HG03280 (cell line): Measurements from ENCODE around the gene OR10A5.
"Not testable (repeated sequence)": the region's sequence is repeated elsewhere in the genome, so short reads cannot be mapped to it uniquely, and the experiment has no call there.

Experiments used
- ATAC-seq: cut with Tn5 transposase; IDR thresholded peaks from one replicate; pipeline ENCODE4 v1.9.1; 2021; ENCODE audit warnings: mild to moderate bottlenecking, moderate library complexity; ENCODE audit not compliant: unreplicated experiment

Gene OR10A5

GRCh38 chr11:6875761-6876160 is 30.3 kb downstream of the OR10A5 start:
- no peak for ATAC-seq

GRCh38 chr11:6876325-6876724 is 30.8 kb downstream of the OR10A5 start, which contains the start of gene OR10A4:
Gene OR10A4, plus strand, starts transcription at chr11:6876625. Its CDS starts 23 bp downstream, at chr11:6876648.
- ATAC-seq: no peak

- ATAC-seq: no peak
Measured at GRCh38 chr11:6876914-6877313, 31.4 kb downstream of the OR10A5 start.

GRCh38 chr11:6882751-6883150 is 37.3 kb downstream of the OR10A5 start:
- no peak for ATAC-seq

GRCh38 chr11:6887711-6888110 is 42.2 kb downstream of the OR10A5 start:
- ATAC-seq: not testable (repeated sequence)

- ATAC-seq: no peak
Measured at GRCh38 chr11:6888830-6889229, 43.3 kb downstream of the OR10A5 start.

- no peak for ATAC-seq
Measured at GRCh38 chr11:6889835-6890234, 44.4 kb downstream of the OR10A5 start.

GRCh38 chr11:6892400-6892799 is 46.9 kb downstream of the OR10A5 start, which contains the start of gene OR2D2:
Gene OR2D2, minus strand, starts transcription at chr11:6892500. Its CDS starts 0 bp downstream, at chr11:6892500.
- ATAC-seq: no peak

- no peak for ATAC-seq
Measured at GRCh38 chr11:6894097-6894496, 48.6 kb downstream of the OR10A5 start.

GRCh38 chr11:6895010-6895409 is 49.5 kb downstream of the OR10A5 start:
- peak; percentile 83 for ATAC-seq
